Skin of body (tissue), 2 donors: Measurements from ENCODE around the gene DOCK9. TPM values are rescaled to one million over a fixed set of nuclear protein-coding genes. Genes with fewer than 3 reads are reported as not detected.

Experiments used
- DNase-seq: peaks from one replicate; lab custom pipeline; 2025; lab: John Stamatoyannopoulos, UW
- total RNA-seq: library from RNA; depleted of rRNA; stranded (reverse); fragments of >200 nt; gene quantifications from one replicate; pipeline ENCODE4 v1.2.3, GENCODE V29; 2014

DOCK9 gene, protein sequence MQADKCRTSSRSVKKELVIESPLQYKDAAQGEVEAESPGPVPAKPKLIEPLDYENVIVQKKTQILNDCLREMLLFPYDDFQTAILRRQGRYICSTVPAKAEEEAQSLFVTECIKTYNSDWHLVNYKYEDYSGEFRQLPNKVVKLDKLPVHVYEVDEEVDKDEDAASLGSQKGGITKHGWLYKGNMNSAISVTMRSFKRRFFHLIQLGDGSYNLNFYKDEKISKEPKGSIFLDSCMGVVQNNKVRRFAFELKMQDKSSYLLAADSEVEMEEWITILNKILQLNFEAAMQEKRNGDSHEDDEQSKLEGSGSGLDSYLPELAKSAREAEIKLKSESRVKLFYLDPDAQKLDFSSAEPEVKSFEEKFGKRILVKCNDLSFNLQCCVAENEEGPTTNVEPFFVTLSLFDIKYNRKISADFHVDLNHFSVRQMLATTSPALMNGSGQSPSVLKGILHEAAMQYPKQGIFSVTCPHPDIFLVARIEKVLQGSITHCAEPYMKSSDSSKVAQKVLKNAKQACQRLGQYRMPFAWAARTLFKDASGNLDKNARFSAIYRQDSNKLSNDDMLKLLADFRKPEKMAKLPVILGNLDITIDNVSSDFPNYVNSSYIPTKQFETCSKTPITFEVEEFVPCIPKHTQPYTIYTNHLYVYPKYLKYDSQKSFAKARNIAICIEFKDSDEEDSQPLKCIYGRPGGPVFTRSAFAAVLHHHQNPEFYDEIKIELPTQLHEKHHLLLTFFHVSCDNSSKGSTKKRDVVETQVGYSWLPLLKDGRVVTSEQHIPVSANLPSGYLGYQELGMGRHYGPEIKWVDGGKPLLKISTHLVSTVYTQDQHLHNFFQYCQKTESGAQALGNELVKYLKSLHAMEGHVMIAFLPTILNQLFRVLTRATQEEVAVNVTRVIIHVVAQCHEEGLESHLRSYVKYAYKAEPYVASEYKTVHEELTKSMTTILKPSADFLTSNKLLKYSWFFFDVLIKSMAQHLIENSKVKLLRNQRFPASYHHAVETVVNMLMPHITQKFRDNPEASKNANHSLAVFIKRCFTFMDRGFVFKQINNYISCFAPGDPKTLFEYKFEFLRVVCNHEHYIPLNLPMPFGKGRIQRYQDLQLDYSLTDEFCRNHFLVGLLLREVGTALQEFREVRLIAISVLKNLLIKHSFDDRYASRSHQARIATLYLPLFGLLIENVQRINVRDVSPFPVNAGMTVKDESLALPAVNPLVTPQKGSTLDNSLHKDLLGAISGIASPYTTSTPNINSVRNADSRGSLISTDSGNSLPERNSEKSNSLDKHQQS (N-terminal part only)
- 89.1 TPM for total RNA-seq

GRCh38 chr13:98977568-98978265 lies at the start of gene DOCK9:
DOCK9 (minus strand) TSS chr13:98978064; CDS start chr13:98977909, 155 bp downstream.
- DNase-seq: peak; percentile 66

- no peak for DNase-seq
These were observed 49.4 kb upstream of the DOCK9 start for GRCh38 chr13:99027260-99027659.

GRCh38 chr13:99022941-99023340 lies 45.1 kb upstream of the DOCK9 start:
- DNase-seq: peak; percentile 40

DNA sequence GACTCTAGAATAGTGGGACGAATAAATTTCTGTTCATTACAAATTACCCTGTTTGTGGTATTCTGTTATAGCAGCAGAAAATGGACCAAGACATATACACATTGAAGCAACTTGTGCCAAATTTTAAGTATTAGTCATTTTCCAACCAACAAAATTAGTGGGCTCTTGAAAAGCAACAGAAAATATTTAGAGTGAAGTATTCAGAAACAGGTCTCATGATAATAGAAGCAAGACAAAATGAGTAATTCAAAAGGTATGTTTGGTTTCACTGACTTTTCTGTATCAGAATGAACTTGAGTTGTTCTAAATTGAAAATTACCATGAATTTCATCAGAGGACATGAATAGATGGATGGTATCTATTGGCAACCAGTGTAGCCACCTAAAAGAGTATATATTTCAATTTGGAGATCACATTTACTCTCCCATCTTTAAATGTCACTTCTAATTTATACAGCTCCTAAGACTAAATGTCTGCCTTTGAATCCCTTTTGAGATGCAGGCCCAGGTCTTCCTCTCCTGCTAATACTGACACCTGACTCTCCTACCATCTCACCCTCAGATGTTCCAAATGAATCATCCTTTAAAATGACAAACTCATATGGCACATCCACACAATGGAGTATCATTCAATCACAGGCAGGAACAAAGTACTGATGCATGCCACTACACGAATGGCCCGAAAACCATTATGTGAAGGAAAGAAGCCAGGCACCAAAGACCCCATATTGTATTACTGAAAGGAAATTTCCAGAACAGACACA lies 40.7 kb upstream of the DOCK9 start:
- no peak for DNase-seq

GRCh38 chr13:99015606-99016490 lies 38.0 kb upstream of the DOCK9 start:
- no peak for DNase-seq

DNA sequence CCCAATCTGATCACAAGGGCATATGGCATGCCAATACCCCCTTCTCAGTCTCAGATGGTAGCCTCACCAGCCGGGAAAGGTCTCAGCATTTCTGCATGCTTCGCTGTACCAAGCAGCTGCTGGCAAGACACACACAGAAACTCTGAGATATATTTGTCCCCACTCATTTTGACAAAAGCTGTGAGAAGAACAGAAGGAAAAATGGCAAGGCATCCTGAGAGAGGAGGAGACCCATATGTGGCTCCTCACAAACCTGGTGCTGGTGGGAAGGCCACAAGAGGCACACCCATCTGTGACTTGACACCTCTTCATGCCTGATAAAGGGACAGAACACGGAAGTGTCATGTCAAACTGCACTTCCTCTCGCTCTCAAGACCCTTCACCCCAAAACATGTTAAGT lies 36.7 kb upstream of the DOCK9 start:
- no peak for DNase-seq

- no peak for DNase-seq
These were observed 36.1 kb upstream of the DOCK9 start for GRCh38 chr13:99013951-99014350.

- no peak for DNase-seq
These were observed 34.7 kb upstream of the DOCK9 start for GRCh38 chr13:99012539-99012938.

DNA sequence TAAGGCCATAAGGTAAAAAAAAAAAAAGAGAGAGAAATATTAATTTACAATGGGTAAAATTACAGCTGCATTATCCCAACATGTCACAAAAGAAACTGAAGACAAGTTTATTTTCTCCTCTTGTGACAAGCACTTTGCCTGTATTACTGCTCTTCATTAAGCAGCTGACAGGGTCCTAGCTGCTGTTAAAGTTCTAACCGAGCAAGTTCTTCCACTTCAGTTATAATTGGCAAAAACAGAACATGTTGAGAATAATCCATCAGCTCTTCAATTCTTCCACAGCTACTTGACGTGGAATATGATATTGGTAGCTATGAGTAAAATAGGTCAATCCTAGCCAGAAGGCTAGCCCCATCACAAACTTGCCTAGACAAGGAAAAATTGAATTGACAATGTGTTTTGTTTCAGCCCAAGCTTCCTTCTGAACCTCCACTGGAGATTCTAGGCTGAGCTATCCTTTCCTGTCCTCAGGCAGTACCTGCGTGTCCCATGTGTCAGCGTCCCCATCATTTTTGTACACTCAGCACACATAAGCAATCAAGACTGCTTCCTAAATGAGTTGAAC lies 32.2 kb upstream of the DOCK9 start:
- DNase-seq: no peak

- DNase-seq: no peak
These were observed 30.7 kb upstream of the DOCK9 start for GRCh38 chr13:99008577-99008976.

DNA sequence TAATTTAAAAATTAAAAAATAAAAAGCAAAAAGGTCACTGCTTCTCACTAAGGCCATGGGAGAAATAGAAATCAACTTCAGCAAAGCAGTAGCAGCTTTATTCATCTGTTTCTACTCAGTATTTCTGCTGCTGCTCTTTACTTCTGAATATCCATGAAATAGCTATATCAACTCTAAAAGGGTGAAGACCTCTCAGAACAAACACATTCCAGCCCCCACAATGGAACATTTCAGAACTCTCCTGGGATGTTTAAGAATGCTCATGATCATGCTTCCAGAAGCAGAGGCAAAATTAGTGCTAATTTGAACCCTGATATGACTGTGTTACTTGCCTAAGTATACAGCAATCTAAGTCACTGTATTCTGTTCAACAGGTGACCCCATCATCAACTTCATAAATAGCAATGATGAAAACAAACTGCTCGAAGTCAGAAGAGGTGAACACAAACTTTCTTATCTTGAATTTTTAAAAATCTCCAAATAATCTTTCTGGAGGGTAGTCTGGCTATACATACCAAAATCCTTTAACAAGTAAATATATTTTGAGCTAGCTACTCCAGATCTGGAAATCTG lies 29.6 kb upstream of the DOCK9 start:
- DNase-seq: peak; percentile 9

- no peak for DNase-seq
These were observed 27.7 kb upstream of the DOCK9 start for GRCh38 chr13:99005609-99006008.

DNA sequence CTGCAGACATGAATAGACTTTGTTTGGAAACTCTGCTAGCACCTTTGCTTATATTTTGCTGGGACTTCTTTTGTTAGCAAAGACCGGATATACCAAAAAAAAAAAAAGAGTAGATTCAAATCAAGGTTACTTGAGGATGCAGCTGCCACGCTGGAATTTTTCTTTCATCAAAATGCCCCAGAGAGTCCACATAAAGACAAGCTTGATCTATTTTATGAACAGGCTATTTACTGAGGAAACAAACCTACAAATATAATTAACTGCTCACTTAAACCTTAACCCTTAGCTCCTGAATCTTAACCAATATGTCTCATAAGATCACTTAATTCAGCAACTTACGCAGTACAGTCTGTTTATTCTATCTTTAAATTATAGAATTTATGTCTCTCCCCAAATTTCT lies 27.1 kb upstream of the DOCK9 start:
- no peak for DNase-seq

GRCh38 chr13:99003851-99004471 lies 26.1 kb upstream of the DOCK9 start:
- no peak for DNase-seq

DNA sequence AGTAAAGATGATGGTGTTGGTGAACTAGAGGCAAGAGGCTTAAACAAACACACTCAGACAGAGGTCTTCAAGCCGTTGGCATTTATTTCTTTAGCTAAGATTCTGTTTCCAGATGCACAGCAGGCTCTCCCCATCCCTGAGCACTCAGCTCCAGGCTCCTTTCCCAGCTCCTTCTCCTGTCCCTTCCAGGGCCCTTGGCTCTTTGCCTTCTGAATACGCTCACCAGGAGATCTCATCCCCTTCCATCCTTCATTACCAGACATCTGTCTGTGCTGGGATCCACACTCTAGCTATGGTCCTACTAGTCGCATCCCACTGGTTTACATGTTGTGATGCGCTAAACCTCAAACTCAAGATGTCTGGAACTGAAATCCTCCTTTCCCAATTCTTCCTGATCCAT lies 25.3 kb upstream of the DOCK9 start:
- no peak for DNase-seq

DNA sequence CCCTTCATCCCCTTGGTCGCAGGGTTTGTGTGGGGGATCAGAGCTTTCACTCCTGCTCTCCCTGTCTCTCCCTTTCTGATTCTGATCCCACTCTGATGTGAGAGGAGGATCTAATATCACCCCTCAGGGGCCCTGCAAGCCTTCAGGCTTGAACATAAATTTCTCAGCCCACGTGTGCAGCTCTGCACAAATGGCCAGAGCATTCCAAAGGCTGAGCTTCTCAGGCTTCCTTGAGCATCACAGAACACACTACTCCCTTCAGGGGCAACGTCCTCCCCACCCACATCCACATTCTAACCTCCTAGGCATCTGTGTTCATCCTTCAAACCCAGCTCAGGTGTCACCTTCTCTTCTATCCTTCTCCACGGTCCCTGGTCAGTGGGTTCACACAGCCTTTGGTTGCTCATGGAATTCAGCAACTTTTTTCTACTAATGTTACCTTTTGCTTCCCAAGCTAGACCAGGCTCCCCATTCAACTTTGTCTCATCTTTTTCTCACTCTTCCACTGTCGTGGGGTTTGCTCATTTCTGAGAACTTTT lies 24.4 kb upstream of the DOCK9 start:
- no peak for DNase-seq

- no peak for DNase-seq
These were observed 22.3 kb upstream of the DOCK9 start for GRCh38 chr13:99000137-99000536.

- peak; percentile 75 for DNase-seq
These were observed 21.7 kb upstream of the DOCK9 start for GRCh38 chr13:98999639-98999952.
